OCI-LY1 (cell line): Measurements from ENCODE around the gene RABL6.

Experiments
- EZH2 ChIP-seq: fragments of 200-600 bp; sonication (generic), shearing (Covaris generic); IDR thresholded peaks from 2 replicates; pipeline ENCODE4 v1.8.0; 2017; ENCODE audit warnings: borderline replicate concordance, mixed run types, mild to moderate bottlenecking, antibody characterized with exemption, low read length, moderate library complexity, mixed read lengths
- TF ChIP-seq, protein P1 (sequence below): fragments of 200-600 bp; sonication (generic), shearing (Covaris generic); IDR thresholded peaks from 2 replicates; pipeline ENCODE4 v1.5.1; 2017; ENCODE audit warnings: mild to moderate bottlenecking, antibody characterized with exemption, low read length, moderate library complexity, mixed read lengths

DNA sequence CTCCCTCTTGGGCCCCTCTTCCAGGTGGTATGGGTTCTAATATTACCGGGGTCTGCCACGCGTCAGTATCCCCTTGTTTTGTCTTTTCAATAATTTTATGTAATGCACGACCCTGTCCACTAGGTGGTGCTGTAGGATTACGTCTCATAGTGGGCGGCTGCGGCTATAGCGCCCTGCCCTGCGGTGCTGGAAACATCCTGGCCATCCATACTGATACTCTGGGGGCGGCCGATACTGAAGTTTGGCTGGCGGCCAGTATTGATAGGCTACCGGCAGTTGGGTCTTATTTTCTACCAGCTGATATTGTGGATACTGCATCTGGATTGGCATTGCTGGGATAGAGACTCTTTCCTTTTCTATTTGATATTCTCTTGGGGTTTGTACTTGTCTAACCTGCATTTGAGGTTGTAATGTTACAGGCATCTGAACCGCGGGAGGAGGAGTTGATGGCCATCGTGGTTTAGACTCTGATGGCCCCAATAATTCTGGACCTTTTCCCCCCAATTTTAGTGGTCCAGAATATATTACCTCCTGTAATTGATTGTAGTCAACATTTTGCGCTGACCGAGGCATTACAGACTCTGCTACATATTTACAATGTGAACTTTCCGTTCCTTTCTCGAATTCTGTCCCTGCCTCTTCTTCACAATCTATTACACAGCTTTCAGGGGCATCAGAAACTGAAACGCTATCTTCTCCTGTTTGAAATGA, 19.9 kb upstream of the RABL6 start:
- TF ChIP-seq, protein P1, sequence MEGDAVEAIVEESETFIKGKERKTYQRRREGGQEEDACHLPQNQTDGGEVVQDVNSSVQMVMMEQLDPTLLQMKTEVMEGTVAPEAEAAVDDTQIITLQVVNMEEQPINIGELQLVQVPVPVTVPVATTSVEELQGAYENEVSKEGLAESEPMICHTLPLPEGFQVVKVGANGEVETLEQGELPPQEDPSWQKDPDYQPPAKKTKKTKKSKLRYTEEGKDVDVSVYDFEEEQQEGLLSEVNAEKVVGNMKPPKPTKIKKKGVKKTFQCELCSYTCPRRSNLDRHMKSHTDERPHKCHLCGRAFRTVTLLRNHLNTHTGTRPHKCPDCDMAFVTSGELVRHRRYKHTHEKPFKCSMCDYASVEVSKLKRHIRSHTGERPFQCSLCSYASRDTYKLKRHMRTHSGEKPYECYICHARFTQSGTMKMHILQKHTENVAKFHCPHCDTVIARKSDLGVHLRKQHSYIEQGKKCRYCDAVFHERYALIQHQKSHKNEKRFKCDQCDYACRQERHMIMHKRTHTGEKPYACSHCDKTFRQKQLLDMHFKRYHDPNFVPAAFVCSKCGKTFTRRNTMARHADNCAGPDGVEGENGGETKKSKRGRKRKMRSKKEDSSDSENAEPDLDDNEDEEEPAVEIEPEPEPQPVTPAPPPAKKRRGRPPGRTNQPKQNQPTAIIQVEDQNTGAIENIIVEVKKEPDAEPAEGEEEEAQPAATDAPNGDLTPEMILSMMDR = peak; percentile 80
- no peak for TF ChIP-seq EZH2
